GM23338 (cell line): ENCODE measurements around the gene PPP4R3A. TPM values are rescaled to one million over a fixed set of nuclear protein-coding genes. Genes with fewer than 3 reads are reported as not detected.

Experiments
- ATAC-seq: fragments of 200-7000 bp; cut with Tn5 transposase; 3 replicates; pipeline ENCODE4 v1.9.1; 2020
- DNase-seq: peaks from one replicate; pipeline ENCODE4 v3.0.0-alpha.2; 2015; ENCODE audit warnings: low spot score
- H2AFZ ChIP-seq: fragments of 200-600 bp; sonication (generic); 2 replicates; pipeline ENCODE4 v1.8.0; 2016; ENCODE audit warnings: antibody characterized with exemption, mild to moderate bottlenecking, moderate library complexity
- H3F3A ChIP-seq: fragments of 200-600 bp; sonication (generic); replicated peaks from 2 replicates; pipeline ENCODE4 v1.8.0; 2017; ENCODE audit warnings: antibody characterized with exemption, mixed run types, low read depth
- H3K27ac ChIP-seq: fragments of 200-600 bp; sonication (generic); 2 replicates; pipeline ENCODE4 v1.6.1; 2016; ENCODE audit warnings: low read depth
- H3K27me3 ChIP-seq: fragments of 200-600 bp; sonication (generic); 2 replicates; pipeline ENCODE4 v1.8.0; 2016; ENCODE audit warnings: mild to moderate bottlenecking, mixed run types, moderate library complexity; ENCODE audit not compliant: insufficient read depth
- H3K36me3 ChIP-seq: fragments of 200-600 bp; sonication (generic); 2 replicates; pipeline ENCODE4 v1.8.0; 2016; ENCODE audit warnings: mild to moderate bottlenecking; ENCODE audit not compliant: insufficient read depth
- H3K4me1 ChIP-seq: fragments of 200-600 bp; sonication (generic); 2 replicates; pipeline ENCODE4 v1.8.0; 2016; ENCODE audit warnings: mild to moderate bottlenecking, moderate library complexity; ENCODE audit not compliant: insufficient read depth
- H3K4me2 ChIP-seq: fragments of 200-600 bp; sonication (generic); 2 replicates; pipeline ENCODE4 v1.7.1; 2017; ENCODE audit warnings: mixed run types
- H3K4me3 ChIP-seq: fragments of 200-600 bp; sonication (generic); 2 replicates; pipeline ENCODE4 v1.6.1; 2016; ENCODE audit warnings: mixed run types
- H3K79me2 ChIP-seq: fragments of 200-600 bp; sonication (generic); replicated peaks from 2 replicates; pipeline ENCODE4 v1.8.0; 2017; ENCODE audit warnings: mild to moderate bottlenecking; ENCODE audit not compliant: insufficient read depth
- H3K9me2 ChIP-seq: fragments of 200-600 bp; sonication (generic); 2 replicates; pipeline ENCODE4 v1.8.0; 2017; ENCODE audit not compliant: insufficient read depth
- H4K20me1 ChIP-seq: fragments of 200-600 bp; sonication (generic); replicated peaks from 2 replicates; pipeline ENCODE4 v1.8.0; 2017; ENCODE audit warnings: mild to moderate bottlenecking; ENCODE audit not compliant: insufficient read depth
- H3K27ac Mint-ChIP-seq: 2 replicates; pipeline ENCODE4 v1.8.0; 2020; ENCODE audit warnings: inconsistent platforms, mild to moderate bottlenecking, moderate library complexity, mixed read lengths
- H3K27me3 Mint-ChIP-seq: 3 replicates; pipeline ENCODE4 v1.8.0; 2022; ENCODE audit warnings: low read depth, mild to moderate bottlenecking, moderate library complexity, mixed read lengths, inconsistent platforms; ENCODE audit not compliant: insufficient read depth, poor library complexity
- H3K36me3 Mint-ChIP-seq: 3 replicates; pipeline ENCODE4 v1.8.0; 2021; ENCODE audit warnings: low read depth, mild to moderate bottlenecking, inconsistent platforms, moderate library complexity, mixed read lengths
- H3K4me1 Mint-ChIP-seq: 3 replicates; pipeline ENCODE4 v1.8.0; 2020; ENCODE audit warnings: mild to moderate bottlenecking, inconsistent platforms, mixed read lengths
- H3K4me3 Mint-ChIP-seq: 3 replicates; pipeline ENCODE4 v1.8.0; 2021; ENCODE audit warnings: moderate library complexity, mild to moderate bottlenecking, inconsistent platforms, mixed read lengths
- H3K9me3 Mint-ChIP-seq: 3 replicates; pipeline ENCODE4 v1.8.0; 2020; ENCODE audit warnings: moderate library complexity, mild to moderate bottlenecking, inconsistent platforms, mixed read lengths
- CREB1 ChIP-seq: fragments of 250-450 bp; sonication (Bioruptor Pico); IDR thresholded peaks from 2 replicates; pipeline ENCODE4 v1.5.0; 2020; ENCODE audit warnings: low read depth, mild to moderate bottlenecking, moderate library complexity
- CTCF ChIP-seq, 2 experiments: fragments of 200-600 bp in 1 of 2; sonication (generic) in 1 of 2; conservative IDR thresholded peaks; 2 replicates each; pipeline versions ENCODE4 v1.5.1 to v1.6.1; 2016 to 2017; ENCODE audit warnings: antibody characterized with exemption in 2 of 2, low read depth in 2 of 2, mild to moderate bottlenecking in 2 of 2, moderate library complexity in 1 of 2
- EZH2 ChIP-seq: fragments of 200-600 bp; sonication (generic); IDR thresholded peaks from one replicate; pipeline ENCODE4 v1.8.0; 2017; ENCODE audit warnings: antibody characterized with exemption, mild to moderate bottlenecking, low read depth; ENCODE audit not compliant: unreplicated experiment
- EZH2phosphoT487 ChIP-seq: fragments of 200-600 bp; sonication (generic); IDR thresholded peaks from one replicate; pipeline ENCODE4 v1.8.1; 2018; ENCODE audit warnings: antibody characterized with exemption; ENCODE audit not compliant: unreplicated experiment
- JUNB ChIP-seq: IDR thresholded peaks from one replicate; pipeline ENCODE4 v1.6.1; 2016; ENCODE audit warnings: antibody characterized with exemption; ENCODE audit not compliant: unreplicated experiment
- NANOG ChIP-seq: IDR thresholded peaks from 2 replicates; pipeline ENCODE4 v1.6.1; 2016; ENCODE audit warnings: antibody characterized with exemption, borderline replicate concordance
- POLR2AphosphoS5 ChIP-seq: IDR thresholded peaks from 2 replicates; pipeline ENCODE4 v1.6.1; 2016; ENCODE audit warnings: antibody characterized with exemption, low read depth
- REST ChIP-seq: IDR thresholded peaks from one replicate; pipeline ENCODE4 v1.6.1; 2018; ENCODE audit warnings: antibody characterized with exemption; ENCODE audit not compliant: unreplicated experiment
- STAT1 ChIP-seq: IDR thresholded peaks from one replicate; pipeline ENCODE4 v1.6.1; 2016; ENCODE audit warnings: antibody characterized with exemption; ENCODE audit not compliant: unreplicated experiment
- ZNF114 ChIP-seq: fragments of 250-450 bp; sonication (Bioruptor Pico); IDR thresholded peaks from 2 replicates; pipeline ENCODE4 v1.5.0; 2020; ENCODE audit warnings: mild to moderate bottlenecking, moderate library complexity
- ZNF331 ChIP-seq: fragments of 250-450 bp; sonication (Bioruptor Pico); IDR thresholded peaks from 2 replicates; pipeline ENCODE4 v1.5.0; 2020; ENCODE audit warnings: low read depth, mild to moderate bottlenecking, moderate library complexity
- polyA plus RNA-seq: library from polyadenylated mRNA; unstranded; fragments of >200 nt; fragmentation: Nextera tagmentation; extraction: Ambion mirVana; gene quantifications from 2 replicates; pipeline ENCODE4 v1.2.1, GENCODE V29; 2016
- total RNA-seq: library from RNA; depleted of rRNA; stranded (reverse); fragments of >200 nt; shearing (Covaris generic); gene quantifications from 2 replicates; pipeline ENCODE4 v1.2.3, GENCODE V29; 2014
- TF ChIP-seq, protein P1 (sequence below): IDR thresholded peaks from 2 replicates; pipeline ENCODE4 v1.6.1; 2016; ENCODE audit warnings: antibody characterized with exemption
- TF ChIP-seq, protein P2 (sequence below): fragments of 250-450 bp; sonication (Bioruptor Pico); IDR thresholded peaks from 2 replicates; pipeline ENCODE4 v1.5.0; 2020; ENCODE audit warnings: mild to moderate bottlenecking, moderate library complexity

Gene PPP4R3A
- total and polyA plus RNA-seq, 2 experiments from 2014 or later: 50.3 to 128 TPM

DNA sequence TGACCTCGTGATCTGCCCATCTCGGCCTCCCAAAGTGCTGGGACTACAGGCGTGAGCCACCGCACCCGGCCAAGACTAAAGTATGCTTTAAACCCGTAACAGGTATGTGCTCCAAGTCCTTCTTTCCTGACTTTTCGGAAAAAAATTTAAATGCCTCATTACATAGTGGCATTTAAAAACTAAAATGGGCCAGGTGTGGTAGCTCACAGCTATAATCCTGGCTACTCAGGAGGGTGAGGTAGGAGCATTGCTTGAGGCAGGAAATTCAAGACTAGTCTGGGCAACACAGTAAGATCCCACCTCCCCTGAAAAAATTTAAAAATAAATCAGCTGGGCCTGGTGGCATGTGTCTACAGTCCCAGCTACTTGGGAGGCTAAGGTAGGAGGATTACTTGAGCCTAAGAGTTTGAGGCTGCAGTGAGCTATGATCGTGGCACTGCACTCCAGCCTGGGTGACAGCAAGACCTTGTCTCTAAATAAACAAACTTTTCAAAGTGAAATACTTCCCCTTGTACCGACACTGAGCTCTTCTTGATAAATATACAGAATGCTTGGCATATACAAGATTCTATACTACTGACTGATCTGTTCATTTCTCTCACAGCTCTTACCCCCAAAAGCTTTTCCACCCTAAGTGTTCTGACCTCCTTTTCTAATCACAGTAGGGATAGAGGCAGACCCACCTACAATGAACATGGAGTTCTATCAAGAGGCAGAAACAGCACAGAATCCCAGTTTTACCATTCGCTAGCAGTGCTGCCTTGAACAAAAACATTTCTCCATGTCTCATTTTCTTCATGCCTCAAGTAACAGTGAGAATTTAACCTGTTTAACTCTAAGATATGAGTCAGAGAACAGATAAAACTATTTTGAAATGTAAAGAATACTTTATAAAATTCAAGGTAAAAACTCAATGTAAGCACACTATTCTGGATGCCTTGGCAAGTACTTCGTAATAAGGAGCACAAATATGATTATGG lies 7.9 kb downstream of the PPP4R3A start:
- Histone ChIP-seq H3F3A (no peaks in the 10 kb centered on the region), H3K4me2 (no peak overlapping the region), H4K20me1 (peaks cover 93% of the 10 kb centered on the region), H2AFZ (no peak overlapping the region), H3K4me1 (peaks cover 10% of the 10 kb centered on the region; the same call in 1 of the 2 replicates), H3K79me2 (peaks cover 100% of the 10 kb centered on the region), H3K27me3 (no peaks in the 10 kb centered on the region), H3K36me3 (peaks cover 11% of the 10 kb centered on the region), H3K4me3 (no peak overlapping the region), H3K9me2 (no peaks in the 10 kb centered on the region), H3K27ac (no peak overlapping the region)
- no peak for DNase-seq
- Mint-ChIP-seq H3K27me3 (peaks cover 2% of the 10 kb centered on the region), H3K36me3 (peaks cover 66% of the 10 kb centered on the region), H3K27ac (no peak overlapping the region), H3K9me3 (no peaks in the 10 kb centered on the region), H3K4me1 (peaks cover 12% of the 10 kb centered on the region), H3K4me3 (no peak overlapping the region)
- TF ChIP-seq JUNB (no peak), STAT1 (no peak), NANOG (no peak), EZH2 (no peak), CTCF (conservative IDR thresholded peaks at IDR 0.05; ENCODE audit: low read depth in 2 of 2) (no peak), REST (no peak), CREB1 (CRISPR knock-in tag) (no peak), POLR2AphosphoS5 (no peak), ZNF114 (CRISPR knock-in tag) (no peak), ZNF331 (CRISPR knock-in tag) (no peak), EZH2phosphoT487 (no peak)
- TF ChIP-seq, protein P1, sequence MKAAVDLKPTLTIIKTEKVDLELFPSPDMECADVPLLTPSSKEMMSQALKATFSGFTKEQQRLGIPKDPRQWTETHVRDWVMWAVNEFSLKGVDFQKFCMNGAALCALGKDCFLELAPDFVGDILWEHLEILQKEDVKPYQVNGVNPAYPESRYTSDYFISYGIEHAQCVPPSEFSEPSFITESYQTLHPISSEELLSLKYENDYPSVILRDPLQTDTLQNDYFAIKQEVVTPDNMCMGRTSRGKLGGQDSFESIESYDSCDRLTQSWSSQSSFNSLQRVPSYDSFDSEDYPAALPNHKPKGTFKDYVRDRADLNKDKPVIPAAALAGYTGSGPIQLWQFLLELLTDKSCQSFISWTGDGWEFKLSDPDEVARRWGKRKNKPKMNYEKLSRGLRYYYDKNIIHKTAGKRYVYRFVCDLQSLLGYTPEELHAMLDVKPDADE: no peak
- TF ChIP-seq, protein P2, sequence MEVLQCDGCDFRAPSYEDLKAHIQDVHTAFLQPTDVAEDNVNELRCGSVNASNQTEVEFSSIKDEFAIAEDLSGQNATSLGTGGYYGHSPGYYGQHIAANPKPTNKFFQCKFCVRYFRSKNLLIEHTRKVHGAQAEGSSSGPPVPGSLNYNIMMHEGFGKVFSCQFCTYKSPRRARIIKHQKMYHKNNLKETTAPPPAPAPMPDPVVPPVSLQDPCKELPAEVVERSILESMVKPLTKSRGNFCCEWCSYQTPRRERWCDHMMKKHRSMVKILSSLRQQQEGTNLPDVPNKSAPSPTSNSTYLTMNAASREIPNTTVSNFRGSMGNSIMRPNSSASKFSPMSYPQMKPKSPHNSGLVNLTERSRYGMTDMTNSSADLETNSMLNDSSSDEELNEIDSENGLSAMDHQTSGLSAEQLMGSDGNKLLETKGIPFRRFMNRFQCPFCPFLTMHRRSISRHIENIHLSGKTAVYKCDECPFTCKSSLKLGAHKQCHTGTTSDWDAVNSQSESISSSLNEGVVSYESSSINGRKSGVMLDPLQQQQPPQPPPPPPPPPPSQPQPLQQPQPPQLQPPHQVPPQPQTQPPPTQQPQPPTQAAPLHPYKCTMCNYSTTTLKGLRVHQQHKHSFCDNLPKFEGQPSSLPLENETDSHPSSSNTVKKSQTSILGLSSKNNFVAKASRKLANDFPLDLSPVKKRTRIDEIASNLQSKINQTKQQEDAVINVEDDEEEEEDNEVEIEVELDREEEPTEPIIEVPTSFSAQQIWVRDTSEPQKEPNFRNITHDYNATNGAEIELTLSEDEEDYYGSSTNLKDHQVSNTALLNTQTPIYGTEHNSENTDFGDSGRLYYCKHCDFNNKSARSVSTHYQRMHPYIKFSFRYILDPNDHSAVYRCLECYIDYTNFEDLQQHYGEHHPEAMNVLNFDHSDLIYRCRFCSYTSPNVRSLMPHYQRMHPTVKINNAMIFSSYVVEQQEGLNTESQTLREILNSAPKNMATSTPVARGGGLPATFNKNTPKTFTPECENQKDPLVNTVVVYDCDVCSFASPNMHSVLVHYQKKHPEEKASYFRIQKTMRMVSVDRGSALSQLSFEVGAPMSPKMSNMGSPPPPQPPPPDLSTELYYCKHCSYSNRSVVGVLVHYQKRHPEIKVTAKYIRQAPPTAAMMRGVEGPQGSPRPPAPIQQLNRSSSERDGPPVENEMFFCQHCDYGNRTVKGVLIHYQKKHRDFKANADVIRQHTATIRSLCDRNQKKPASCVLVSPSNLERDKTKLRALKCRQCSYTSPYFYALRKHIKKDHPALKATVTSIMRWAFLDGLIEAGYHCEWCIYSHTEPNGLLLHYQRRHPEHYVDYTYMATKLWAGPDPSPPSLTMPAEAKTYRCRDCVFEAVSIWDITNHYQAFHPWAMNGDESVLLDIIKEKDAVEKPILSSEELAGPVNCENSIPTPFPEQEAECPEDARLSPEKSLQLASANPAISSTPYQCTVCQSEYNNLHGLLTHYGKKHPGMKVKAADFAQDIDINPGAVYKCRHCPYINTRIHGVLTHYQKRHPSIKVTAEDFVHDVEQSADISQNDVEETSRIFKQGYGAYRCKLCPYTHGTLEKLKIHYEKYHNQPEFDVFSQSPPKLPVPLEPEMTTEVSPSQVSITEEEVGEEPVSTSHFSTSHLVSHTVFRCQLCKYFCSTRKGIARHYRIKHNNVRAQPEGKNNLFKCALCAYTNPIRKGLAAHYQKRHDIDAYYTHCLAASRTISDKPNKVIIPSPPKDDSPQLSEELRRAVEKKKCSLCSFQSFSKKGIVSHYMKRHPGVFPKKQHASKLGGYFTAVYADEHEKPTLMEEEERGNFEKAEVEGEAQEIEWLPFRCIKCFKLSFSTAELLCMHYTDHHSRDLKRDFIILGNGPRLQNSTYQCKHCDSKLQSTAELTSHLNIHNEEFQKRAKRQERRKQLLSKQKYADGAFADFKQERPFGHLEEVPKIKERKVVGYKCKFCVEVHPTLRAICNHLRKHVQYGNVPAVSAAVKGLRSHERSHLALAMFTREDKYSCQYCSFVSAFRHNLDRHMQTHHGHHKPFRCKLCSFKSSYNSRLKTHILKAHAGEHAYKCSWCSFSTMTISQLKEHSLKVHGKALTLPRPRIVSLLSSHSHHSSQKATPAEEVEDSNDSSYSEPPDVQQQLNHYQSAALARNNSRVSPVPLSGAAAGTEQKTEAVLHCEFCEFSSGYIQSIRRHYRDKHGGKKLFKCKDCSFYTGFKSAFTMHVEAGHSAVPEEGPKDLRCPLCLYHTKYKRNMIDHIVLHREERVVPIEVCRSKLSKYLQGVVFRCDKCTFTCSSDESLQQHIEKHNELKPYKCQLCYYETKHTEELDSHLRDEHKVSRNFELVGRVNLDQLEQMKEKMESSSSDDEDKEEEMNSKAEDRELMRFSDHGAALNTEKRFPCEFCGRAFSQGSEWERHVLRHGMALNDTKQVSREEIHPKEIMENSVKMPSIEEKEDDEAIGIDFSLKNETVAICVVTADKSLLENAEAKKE: no peak
- ATAC-seq: no peak
